Suprapubic skin (tissue), 4 donors: ENCODE data around the gene CSF1. TPM values are rescaled to one million over a fixed set of nuclear protein-coding genes. Genes with fewer than 3 reads are reported as not detected.
A peak's percentile ranks its signal among the peaks of the same experiment; 100 is the strongest.
"Not testable (repeated sequence)": the region's sequence is repeated elsewhere in the genome, so short reads cannot be mapped to it uniquely, and the experiment has no call there.

Source experiments
- DNase-seq, 2 donors: peaks; one replicate each; pipeline ENCODE4 v3.0.0-alpha.2; 2019; ENCODE audit warnings: low spot score in 2 of 2
- H3K27ac ChIP-seq: fragments of 200-600 bp; sonication (generic); one replicate; pipeline ENCODE4 v1.5.1; 2019
- H3K27me3 ChIP-seq: fragments of 200-600 bp; sonication (generic); one replicate; pipeline ENCODE4 v1.5.1; 2019
- H3K36me3 ChIP-seq: fragments of 200-600 bp; sonication (generic); one replicate; pipeline ENCODE4 v1.5.1; 2019
- H3K4me1 ChIP-seq: fragments of 200-600 bp; sonication (generic); one replicate; pipeline ENCODE4 v1.5.1; 2019
- H3K4me3 ChIP-seq: fragments of 200-600 bp; sonication (generic); one replicate; pipeline ENCODE4 v1.5.1; 2019; ENCODE audit warnings: mild to moderate bottlenecking
- H3K9me3 ChIP-seq: fragments of 200-600 bp; sonication (generic); one replicate; pipeline ENCODE4 v1.5.1; 2019
- EP300 ChIP-seq: sonication (generic); formaldehyde crosslinking; IDR thresholded peaks from one replicate; pipeline ENCODE4 v1.6.1; 2017; ENCODE audit warnings: antibody characterized with exemption
- POLR2A ChIP-seq, 2 donors: fragments of 450-650 bp; IDR thresholded peaks; one replicate each; pipeline ENCODE4 v1.6.1; 2017; ENCODE audit warnings: antibody characterized with exemption in 2 of 2, mild to moderate bottlenecking in 2 of 2, moderate library complexity in 2 of 2
- POLR2AphosphoS5 ChIP-seq, 3 donors: sonication (generic); formaldehyde crosslinking; IDR thresholded peaks; one replicate each; pipeline ENCODE4 v1.6.1; 2017; ENCODE audit warnings: antibody characterized with exemption in 3 of 3
- WGBS: methylation state at CpG from one replicate; pipeline ENCODE4 v1.1.5; 2018; 5-methylcytosine and 5-hydroxymethylcytosine counted together
- total RNA-seq, 4 donors: library from RNA; depleted of rRNA; stranded (reverse); fragments of >200 nt; gene quantifications; one replicate each; pipeline ENCODE4 v1.1.0, GENCODE V29; 2016
- TF ChIP-seq, protein P1 (sequence below), 2 donors: fragments of 200-600 bp in 1 of 2; fragments of 450-650 bp in 1 of 2; sonication (generic) in 1 of 2; IDR thresholded peaks; one replicate each; pipeline ENCODE4 v1.5.1; 2016 to 2019; ENCODE audit warnings: antibody characterized with exemption in 2 of 2, mild to moderate bottlenecking in 1 of 2, moderate library complexity in 1 of 2

CSF1 gene
- total RNA-seq, 4 donors from 2014 or later, result 12.6 to 39.1 (median 17.5) TPM

DNA sequence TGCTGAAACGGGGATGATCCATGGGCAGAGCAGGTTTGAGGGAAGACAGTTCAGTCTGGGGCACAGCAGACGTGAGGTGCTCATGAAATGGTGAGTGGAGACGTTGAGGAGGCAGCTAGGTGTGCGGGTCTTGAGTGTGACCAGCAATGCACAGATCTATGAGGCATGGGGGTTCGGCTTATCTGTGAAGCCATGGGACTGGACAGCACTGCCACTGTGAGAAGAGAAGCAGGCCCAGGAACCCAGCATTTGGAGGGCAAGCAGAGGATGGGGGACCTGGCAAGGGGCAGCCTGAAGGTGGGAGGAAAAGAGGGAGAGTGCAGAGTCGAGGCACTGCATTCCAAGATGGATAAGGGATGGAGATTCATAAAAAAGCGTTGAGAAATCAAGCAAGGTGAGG, 8.0 kb downstream of the CSF1 start:
- H3K36me3 ChIP-seq, result peaks cover 76% of the 10 kb centered on the region

DNA sequence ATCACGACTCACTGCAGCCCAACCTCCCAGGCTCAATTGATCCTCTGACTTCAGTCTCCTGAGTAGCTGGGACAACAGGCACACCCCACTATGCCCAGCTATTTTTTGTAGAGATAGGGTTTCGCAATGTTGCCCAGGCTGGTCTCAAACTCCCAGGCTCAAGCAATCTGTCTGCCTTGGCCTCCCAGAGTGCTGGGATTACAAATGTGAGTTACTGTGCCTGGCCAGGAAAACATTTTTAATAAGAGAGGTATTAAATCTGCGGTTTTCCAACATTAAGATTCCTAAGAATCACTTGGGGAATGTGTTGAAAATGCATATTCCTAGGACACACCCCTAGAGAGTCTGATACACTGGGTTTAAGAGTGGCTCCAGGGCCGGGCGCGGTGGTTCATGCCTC, 8.7 kb downstream of the CSF1 start:
- 91% methylated on average over 6 of the region's 6 CpGs for WGBS
- H3K9me3 ChIP-seq, result no peaks in the 10 kb centered on the region
- H3K27me3 ChIP-seq, result no peaks in the 10 kb centered on the region
- no peak overlapping the region for H3K4me3 ChIP-seq
- peaks cover 80% of the 10 kb centered on the region for H3K36me3 ChIP-seq
- TF ChIP-seq POLR2A (IDR thresholded peaks at IDR 0.05), result no peak
- TF ChIP-seq, protein P1, sequence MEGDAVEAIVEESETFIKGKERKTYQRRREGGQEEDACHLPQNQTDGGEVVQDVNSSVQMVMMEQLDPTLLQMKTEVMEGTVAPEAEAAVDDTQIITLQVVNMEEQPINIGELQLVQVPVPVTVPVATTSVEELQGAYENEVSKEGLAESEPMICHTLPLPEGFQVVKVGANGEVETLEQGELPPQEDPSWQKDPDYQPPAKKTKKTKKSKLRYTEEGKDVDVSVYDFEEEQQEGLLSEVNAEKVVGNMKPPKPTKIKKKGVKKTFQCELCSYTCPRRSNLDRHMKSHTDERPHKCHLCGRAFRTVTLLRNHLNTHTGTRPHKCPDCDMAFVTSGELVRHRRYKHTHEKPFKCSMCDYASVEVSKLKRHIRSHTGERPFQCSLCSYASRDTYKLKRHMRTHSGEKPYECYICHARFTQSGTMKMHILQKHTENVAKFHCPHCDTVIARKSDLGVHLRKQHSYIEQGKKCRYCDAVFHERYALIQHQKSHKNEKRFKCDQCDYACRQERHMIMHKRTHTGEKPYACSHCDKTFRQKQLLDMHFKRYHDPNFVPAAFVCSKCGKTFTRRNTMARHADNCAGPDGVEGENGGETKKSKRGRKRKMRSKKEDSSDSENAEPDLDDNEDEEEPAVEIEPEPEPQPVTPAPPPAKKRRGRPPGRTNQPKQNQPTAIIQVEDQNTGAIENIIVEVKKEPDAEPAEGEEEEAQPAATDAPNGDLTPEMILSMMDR (IDR thresholded peaks at IDR 0.05), result no peak
- no peak for DNase-seq
- H3K27ac ChIP-seq, result no peak overlapping the region
- peaks cover 21% of the 10 kb centered on the region for H3K4me1 ChIP-seq

More for the DNA sequence above, 8.0 kb downstream of the CSF1 start:
- no peak for TF ChIP-seq POLR2A (IDR thresholded peaks at IDR 0.05)
- TF ChIP-seq EP300, result no peak
- TF ChIP-seq, protein P1 (IDR thresholded peaks at IDR 0.05), result no peak
- TF ChIP-seq POLR2AphosphoS5 (IDR thresholded peaks at IDR 0.05), result no peak
- no peaks in the 10 kb centered on the region for H3K27me3 ChIP-seq
- H3K4me3 ChIP-seq, result no peak overlapping the region
- H3K27ac ChIP-seq, result no peak overlapping the region
- no peaks in the 10 kb centered on the region for H3K9me3 ChIP-seq
- 92% methylated on average over 7 of the region's 7 CpGs for WGBS
- H3K4me1 ChIP-seq, result peaks cover 21% of the 10 kb centered on the region
- DNase-seq, result peak in 1 of 2 donors; percentile 45

DNA sequence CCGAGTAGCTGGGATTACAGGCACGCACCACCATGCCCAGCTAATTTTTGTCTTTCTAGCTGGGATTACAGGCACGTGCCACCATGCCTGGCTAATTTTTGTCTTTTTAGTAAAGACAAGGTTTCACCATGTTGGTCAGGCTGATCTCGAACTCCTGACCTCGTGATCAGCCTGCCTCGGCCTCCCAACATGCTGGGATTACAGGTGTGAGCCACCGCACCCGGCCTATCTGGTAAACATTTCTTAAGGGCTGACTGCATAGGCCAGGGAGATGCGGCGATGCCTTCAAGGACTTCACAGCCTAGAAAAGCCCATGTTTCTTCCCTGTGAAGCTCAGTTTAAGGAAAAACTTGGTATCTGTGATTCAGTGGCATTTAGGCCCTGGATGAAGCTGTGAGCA, 9.7 kb downstream of the CSF1 start:
- 98% methylated on average over 10 of the region's 10 CpGs for WGBS
- peaks cover 91% of the 10 kb centered on the region for H3K36me3 ChIP-seq
- peaks cover 22% of the 10 kb centered on the region for H3K4me1 ChIP-seq
- H3K4me3 ChIP-seq, H3K9me3 ChIP-seq, H3K27me3 ChIP-seq, DNase-seq, H3K27ac ChIP-seq: not testable (repeated sequence)

DNA sequence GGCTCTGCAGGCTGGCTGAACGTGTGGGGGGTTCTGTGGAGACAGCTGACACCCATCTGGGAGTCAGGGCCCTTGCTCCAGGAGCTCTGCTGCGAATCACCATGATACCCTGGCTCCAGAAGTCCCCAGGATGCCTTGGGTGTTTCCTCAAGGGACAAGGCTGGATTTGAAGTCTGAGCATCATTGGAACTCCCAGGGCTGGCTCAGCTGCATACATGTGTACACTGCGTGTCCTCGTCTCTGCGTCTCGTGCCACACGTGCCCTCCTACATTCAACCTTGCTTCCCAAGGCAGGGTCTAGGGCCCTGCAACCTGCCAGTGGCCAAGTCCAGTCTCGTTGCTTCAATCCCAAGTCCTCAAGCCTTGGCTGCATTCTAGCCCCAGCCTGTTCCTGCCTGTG, 11.7 kb downstream of the CSF1 start:
- WGBS, result 81% methylated on average over 8 of the region's 8 CpGs
- TF ChIP-seq POLR2AphosphoS5 (IDR thresholded peaks at IDR 0.05), result no peak
- no peak for TF ChIP-seq EP300
- TF ChIP-seq, protein P1 (IDR thresholded peaks at IDR 0.05), result no peak
- no peak for TF ChIP-seq POLR2A (IDR thresholded peaks at IDR 0.05)
- Histone ChIP-seq H3K4me1 (peaks cover 33% of the 10 kb centered on the region), H3K36me3 (peaks cover 90% of the 10 kb centered on the region), H3K9me3 (no peaks in the 10 kb centered on the region), H3K27me3 (no peaks in the 10 kb centered on the region), H3K27ac (no peak overlapping the region), H3K4me3 (no peak overlapping the region)
- no peak for DNase-seq

DNA sequence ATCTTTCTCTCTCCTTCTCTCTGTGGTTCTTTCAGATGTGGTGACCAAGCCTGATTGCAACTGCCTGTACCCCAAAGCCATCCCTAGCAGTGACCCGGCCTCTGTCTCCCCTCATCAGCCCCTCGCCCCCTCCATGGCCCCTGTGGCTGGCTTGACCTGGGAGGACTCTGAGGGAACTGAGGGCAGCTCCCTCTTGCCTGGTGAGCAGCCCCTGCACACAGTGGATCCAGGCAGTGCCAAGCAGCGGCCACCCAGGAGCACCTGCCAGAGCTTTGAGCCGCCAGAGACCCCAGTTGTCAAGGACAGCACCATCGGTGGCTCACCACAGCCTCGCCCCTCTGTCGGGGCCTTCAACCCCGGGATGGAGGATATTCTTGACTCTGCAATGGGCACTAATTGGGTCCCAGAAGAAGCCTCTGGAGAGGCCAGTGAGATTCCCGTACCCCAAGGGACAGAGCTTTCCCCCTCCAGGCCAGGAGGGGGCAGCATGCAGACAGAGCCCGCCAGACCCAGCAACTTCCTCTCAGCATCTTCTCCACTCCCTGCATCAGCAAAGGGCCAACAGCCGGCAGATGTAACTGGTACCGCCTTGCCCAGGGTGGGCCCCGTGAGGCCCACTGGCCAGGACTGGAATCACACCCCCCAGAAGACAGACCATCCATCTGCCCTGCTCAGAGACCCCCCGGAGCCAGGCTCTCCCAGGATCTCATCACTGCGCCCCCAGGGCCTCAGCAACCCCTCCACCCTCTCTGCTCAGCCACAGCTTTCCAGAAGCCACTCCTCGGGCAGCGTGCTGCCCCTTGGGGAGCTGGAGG, 12.7 kb downstream of the CSF1 start:
- H3K36me3 ChIP-seq, result peaks cover 80% of the 10 kb centered on the region
- TF ChIP-seq POLR2AphosphoS5 (IDR thresholded peaks at IDR 0.05) (no peak), EP300 (no peak), POLR2A (IDR thresholded peaks at IDR 0.05) (no peak)
- TF ChIP-seq, protein P1 (IDR thresholded peaks at IDR 0.05), result peak in 1 of 2 donors; percentile 28
- H3K9me3 ChIP-seq, result no peaks in the 10 kb centered on the region
- no peak for DNase-seq
- H3K4me1 ChIP-seq, result peaks cover 43% of the 10 kb centered on the region
- WGBS, result 72% methylated on average over 10 of the region's 17 CpGs
- H3K4me3 ChIP-seq, result no peak overlapping the region
- no peaks in the 10 kb centered on the region for H3K27me3 ChIP-seq
- peak overlapping the region; percentile 10 for H3K27ac ChIP-seq
